Osteoblast (primary cell): ENCODE data around the gene BMP10. TPM values are rescaled to one million over a fixed set of nuclear protein-coding genes. Genes with fewer than 3 reads are reported as not detected.

Source experiments
- DNase-seq: peaks from one replicate; pipeline ENCODE4 v3.0.0; 2011; ENCODE audit warnings: low spot score, mixed read lengths; ENCODE audit not compliant: insufficient read length; ENCODE audit errors: missing footprints
- H2AFZ ChIP-seq: 2 replicates; pipeline ENCODE4 v1.6.0; 2011; ENCODE audit warnings: mild to moderate bottlenecking, low read length
- H3K27ac ChIP-seq: 2 replicates; pipeline ENCODE4 v1.5.1; 2011; ENCODE audit warnings: mild to moderate bottlenecking, low read depth, low read length, moderate library complexity
- H3K27me3 ChIP-seq: 2 replicates; pipeline ENCODE4 v1.6.0; 2012; ENCODE audit warnings: mild to moderate bottlenecking, control low read depth, inconsistent platforms, low read length, moderate library complexity; ENCODE audit not compliant: insufficient read depth
- H3K36me3 ChIP-seq: 2 replicates; pipeline ENCODE4 v1.5.1; 2011; ENCODE audit warnings: mild to moderate bottlenecking, low read length, control low read depth, moderate library complexity; ENCODE audit not compliant: insufficient read depth
- H3K4me1 ChIP-seq: 2 replicates; pipeline ENCODE4 v1.5.1; 2011; ENCODE audit warnings: mild to moderate bottlenecking, low read length, control low read depth, moderate library complexity; ENCODE audit not compliant: insufficient read depth
- H3K4me2 ChIP-seq: 2 replicates; pipeline ENCODE4 v1.6.0; 2011; ENCODE audit warnings: mild to moderate bottlenecking, low read length; ENCODE audit not compliant: insufficient read depth
- H3K4me3 ChIP-seq: fragments of 200-600 bp; sonication (generic); 3 replicates; pipeline ENCODE4 v1.5.1; 2012; ENCODE audit warnings: mild to moderate bottlenecking, low read length, inconsistent platforms; ENCODE audit not compliant: insufficient read depth
- H3K79me2 ChIP-seq: 2 replicates; pipeline ENCODE4 v1.6.0; 2012; ENCODE audit warnings: mild to moderate bottlenecking, low read length, control low read depth, inconsistent platforms; ENCODE audit not compliant: insufficient read depth
- H3K9me3 ChIP-seq: 2 replicates; pipeline ENCODE4 v1.5.1; 2011; ENCODE audit warnings: low read depth, low read length, control low read depth
- H4K20me1 ChIP-seq: 2 replicates; pipeline ENCODE4 v1.6.0; 2012; ENCODE audit warnings: mild to moderate bottlenecking, low read length, control low read depth; ENCODE audit not compliant: insufficient read depth
- CTCF ChIP-seq: IDR thresholded peaks from 2 replicates; pipeline ENCODE4 v1.5.1; 2011; ENCODE audit warnings: mild to moderate bottlenecking, low read depth, low read length, moderate library complexity; ENCODE audit errors: extremely low read depth
- total RNA-seq: library from RNA; depleted of rRNA; stranded (reverse); fragments of >200 nt; gene quantifications from 2 replicates; pipeline ENCODE4 v1.2.3, GENCODE V29; 2012

The BMP10 gene
- total RNA-seq, 1 donor = not detected

GRCh38 chr2:68825866-68826265 lies 45.3 kb downstream of the BMP10 start:
- H3K27ac ChIP-seq = no peak overlapping the region
- no peaks in the 10 kb centered on the region for H3K9me3 ChIP-seq
- no peak for TF ChIP-seq CTCF
- no peak overlapping the region for H3K4me2 ChIP-seq
- no peak overlapping the region for H3K4me3 ChIP-seq
- H3K36me3 ChIP-seq = no peaks in the 10 kb centered on the region
- H3K27me3 ChIP-seq = no peaks in the 10 kb centered on the region
- H4K20me1 ChIP-seq = no peaks in the 10 kb centered on the region
- H2AFZ ChIP-seq = no peak overlapping the region
- DNase-seq = no peak
- peaks cover 23% of the 10 kb centered on the region for H3K4me1 ChIP-seq
- no peaks in the 10 kb centered on the region for H3K79me2 ChIP-seq

- H3K4me2 ChIP-seq = no peak overlapping the region
- H3K27ac ChIP-seq = no peak overlapping the region
- H3K27me3 ChIP-seq = no peaks in the 10 kb centered on the region
- H3K79me2 ChIP-seq = no peaks in the 10 kb centered on the region
- no peaks in the 10 kb centered on the region for H3K36me3 ChIP-seq
- H3K9me3 ChIP-seq = no peaks in the 10 kb centered on the region
- H2AFZ ChIP-seq = no peak overlapping the region
- peaks cover 21% of the 10 kb centered on the region for H3K4me1 ChIP-seq
- DNase-seq = no peak
- H4K20me1 ChIP-seq = no peaks in the 10 kb centered on the region
- no peak overlapping the region for H3K4me3 ChIP-seq
- TF ChIP-seq CTCF = no peak
Measured at GRCh38 chr2:68824831-68825230, 46.4 kb downstream of the BMP10 start.

- peak overlapping the region; percentile 4 for H3K4me3 ChIP-seq
- no peaks in the 10 kb centered on the region for H3K79me2 ChIP-seq
- H2AFZ ChIP-seq = peak overlapping the region; percentile 60
- H3K9me3 ChIP-seq = no peaks in the 10 kb centered on the region
- H3K27me3 ChIP-seq = no peaks in the 10 kb centered on the region
- no peak for TF ChIP-seq CTCF
- no peak for DNase-seq
- no peaks in the 10 kb centered on the region for H3K36me3 ChIP-seq
- peak overlapping the region; percentile 19 for H3K4me2 ChIP-seq
- H3K27ac ChIP-seq = no peak overlapping the region
- no peaks in the 10 kb centered on the region for H4K20me1 ChIP-seq
- H3K4me1 ChIP-seq = peaks cover 7% of the 10 kb centered on the region
Measured at GRCh38 chr2:68822207-68822872, 48.9 kb downstream of the BMP10 start.

GRCh38 chr2:68819556-68819955 lies 51.6 kb downstream of the BMP10 start:
- H3K27ac ChIP-seq = no peak overlapping the region
- no peaks in the 10 kb centered on the region for H3K27me3 ChIP-seq
- no peak for TF ChIP-seq CTCF
- no peak overlapping the region for H3K4me2 ChIP-seq
- no peaks in the 10 kb centered on the region for H3K79me2 ChIP-seq
- no peak overlapping the region for H2AFZ ChIP-seq
- H3K36me3 ChIP-seq = no peaks in the 10 kb centered on the region
- DNase-seq = no peak
- peaks cover under 1% of the 10 kb centered on the region for H3K4me1 ChIP-seq
- no peaks in the 10 kb centered on the region for H3K9me3 ChIP-seq
- no peaks in the 10 kb centered on the region for H4K20me1 ChIP-seq
- H3K4me3 ChIP-seq = no peak overlapping the region
